ENCODE results near the gene ZNF319.

DNA sequence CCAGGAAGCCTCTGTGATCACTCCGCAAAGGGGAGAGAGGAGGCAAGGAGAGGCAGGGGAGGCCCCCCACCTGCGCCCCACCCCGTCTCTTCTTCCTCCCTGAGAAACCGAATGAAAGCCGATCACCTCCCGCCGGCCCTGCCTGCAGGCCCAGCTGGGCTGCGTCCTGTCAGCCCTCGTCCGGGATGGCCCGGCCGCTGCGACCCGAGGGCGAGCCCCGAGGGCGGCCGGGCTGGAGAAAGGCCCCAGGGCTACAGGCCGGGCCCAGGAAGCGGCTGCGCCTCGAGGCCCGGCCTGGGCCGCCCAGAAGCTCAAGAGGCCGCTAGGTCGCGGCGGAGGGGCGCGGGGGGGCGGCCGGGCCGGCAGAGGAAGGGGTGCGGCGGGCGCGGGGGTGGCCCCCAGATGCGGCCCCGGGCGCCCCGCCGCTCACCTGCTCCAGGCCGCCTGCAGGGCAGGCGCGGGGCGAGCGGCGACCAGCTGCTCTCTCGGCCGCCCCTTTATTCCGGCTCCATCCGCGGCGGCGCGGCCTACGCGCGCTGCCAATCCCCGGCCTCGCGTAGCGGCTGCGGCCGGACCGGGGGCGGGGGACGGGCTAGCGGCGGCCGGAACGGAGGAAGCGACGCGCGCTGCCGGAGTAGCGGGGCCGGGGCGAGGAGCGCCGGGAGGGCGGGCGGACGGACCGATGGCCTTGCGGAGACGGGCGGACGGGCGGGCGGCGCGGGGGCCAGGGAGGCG lies at the start of gene ZNF319:
- TF ChIP-seq, protein P1, sequence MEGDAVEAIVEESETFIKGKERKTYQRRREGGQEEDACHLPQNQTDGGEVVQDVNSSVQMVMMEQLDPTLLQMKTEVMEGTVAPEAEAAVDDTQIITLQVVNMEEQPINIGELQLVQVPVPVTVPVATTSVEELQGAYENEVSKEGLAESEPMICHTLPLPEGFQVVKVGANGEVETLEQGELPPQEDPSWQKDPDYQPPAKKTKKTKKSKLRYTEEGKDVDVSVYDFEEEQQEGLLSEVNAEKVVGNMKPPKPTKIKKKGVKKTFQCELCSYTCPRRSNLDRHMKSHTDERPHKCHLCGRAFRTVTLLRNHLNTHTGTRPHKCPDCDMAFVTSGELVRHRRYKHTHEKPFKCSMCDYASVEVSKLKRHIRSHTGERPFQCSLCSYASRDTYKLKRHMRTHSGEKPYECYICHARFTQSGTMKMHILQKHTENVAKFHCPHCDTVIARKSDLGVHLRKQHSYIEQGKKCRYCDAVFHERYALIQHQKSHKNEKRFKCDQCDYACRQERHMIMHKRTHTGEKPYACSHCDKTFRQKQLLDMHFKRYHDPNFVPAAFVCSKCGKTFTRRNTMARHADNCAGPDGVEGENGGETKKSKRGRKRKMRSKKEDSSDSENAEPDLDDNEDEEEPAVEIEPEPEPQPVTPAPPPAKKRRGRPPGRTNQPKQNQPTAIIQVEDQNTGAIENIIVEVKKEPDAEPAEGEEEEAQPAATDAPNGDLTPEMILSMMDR (IDR thresholded peaks at IDR 0.05), result no peak
- TF ChIP-seq POLR2A (IDR thresholded peaks at IDR 0.05), result no peak

Data from Peyer's patch (tissue), 4 donors.